Thoracic aorta (tissue), 2 donors: Measurements from ENCODE around the gene LRP5. TPM values are rescaled to one million over a fixed set of nuclear protein-coding genes. Genes with fewer than 3 reads are reported as not detected.

ENCODE experiments used
- ATAC-seq: fragments of 150-250 bp; one replicate; pipeline ENCODE4 v1.8.0; 2017; ENCODE audit warnings: low read depth; ENCODE audit not compliant: insufficient number of reproducible peaks, low FRiP score
- DNase-seq: peaks from one replicate; pipeline ENCODE4 v3.0.0-alpha.2; 2020; ENCODE audit warnings: low spot score
- H3K27ac ChIP-seq, 2 donors: fragments of 200-600 bp; sonication (generic); 1 replicate in 1 of 2; 2 replicates in 1 of 2; pipeline ENCODE4 v1.5.1; 2016; ENCODE audit warnings: mild to moderate bottlenecking in 2 of 2, moderate library complexity in 2 of 2
- H3K27me3 ChIP-seq: fragments of 200-600 bp; sonication (generic); replicated peaks from 2 replicates; pipeline ENCODE4 v1.6.0; 2016; ENCODE audit warnings: mild to moderate bottlenecking; ENCODE audit not compliant: insufficient read depth
- H3K36me3 ChIP-seq: fragments of 200-600 bp; sonication (generic); one replicate; pipeline ENCODE4 v1.5.1; 2016
- H3K4me1 ChIP-seq, 2 donors: fragments of 200-600 bp; sonication (generic); 1 replicate in 1 of 2; 2 replicates in 1 of 2; pipeline versions ENCODE4 v1.5.1 to v1.6.0; 2016; ENCODE audit warnings: low read depth in 2 of 2, mild to moderate bottlenecking in 1 of 2; ENCODE audit not compliant: control insufficient read depth in 1 of 2
- H3K4me3 ChIP-seq: fragments of 200-600 bp; sonication (generic); 2 replicates; pipeline ENCODE4 v1.5.1; 2016; ENCODE audit warnings: mild to moderate bottlenecking
- H3K9me3 ChIP-seq: fragments of 200-600 bp; sonication (generic); 2 replicates; pipeline ENCODE4 v1.5.1; 2016
- total RNA-seq, 2 donors: library from RNA; depleted of rRNA; stranded (reverse); fragments of >200 nt; gene quantifications; one replicate each; pipeline versions ENCODE4 v1.1.0 to v1.2.3, GENCODE V29; 2016
- TF ChIP-seq, protein P1 (sequence below): fragments of 200-600 bp; sonication (generic); IDR thresholded peaks from one replicate; pipeline ENCODE4 v1.5.1; 2019; ENCODE audit warnings: antibody characterized with exemption

Gene LRP5
- total RNA-seq, 2 donors from 2014 or later = 67.2 to 99.1 TPM

GRCh38 chr11:68403424-68403823, 91.0 kb downstream of the LRP5 start:
- no peak overlapping the region for H3K27ac ChIP-seq

GRCh38 chr11:68403831-68404230, 91.4 kb downstream of the LRP5 start:
- Histone ChIP-seq H3K4me1 (peaks cover 11 to 13% of the 10 kb centered on the region in 2 donors), H3K4me3 (no peak overlapping the region), H3K27me3 (no peaks in the 10 kb centered on the region), H3K27ac (no peak overlapping the region), H3K36me3 (peaks cover 37% of the 10 kb centered on the region), H3K9me3 (no peaks in the 10 kb centered on the region)
- no peak for DNase-seq
- TF ChIP-seq, protein P1, sequence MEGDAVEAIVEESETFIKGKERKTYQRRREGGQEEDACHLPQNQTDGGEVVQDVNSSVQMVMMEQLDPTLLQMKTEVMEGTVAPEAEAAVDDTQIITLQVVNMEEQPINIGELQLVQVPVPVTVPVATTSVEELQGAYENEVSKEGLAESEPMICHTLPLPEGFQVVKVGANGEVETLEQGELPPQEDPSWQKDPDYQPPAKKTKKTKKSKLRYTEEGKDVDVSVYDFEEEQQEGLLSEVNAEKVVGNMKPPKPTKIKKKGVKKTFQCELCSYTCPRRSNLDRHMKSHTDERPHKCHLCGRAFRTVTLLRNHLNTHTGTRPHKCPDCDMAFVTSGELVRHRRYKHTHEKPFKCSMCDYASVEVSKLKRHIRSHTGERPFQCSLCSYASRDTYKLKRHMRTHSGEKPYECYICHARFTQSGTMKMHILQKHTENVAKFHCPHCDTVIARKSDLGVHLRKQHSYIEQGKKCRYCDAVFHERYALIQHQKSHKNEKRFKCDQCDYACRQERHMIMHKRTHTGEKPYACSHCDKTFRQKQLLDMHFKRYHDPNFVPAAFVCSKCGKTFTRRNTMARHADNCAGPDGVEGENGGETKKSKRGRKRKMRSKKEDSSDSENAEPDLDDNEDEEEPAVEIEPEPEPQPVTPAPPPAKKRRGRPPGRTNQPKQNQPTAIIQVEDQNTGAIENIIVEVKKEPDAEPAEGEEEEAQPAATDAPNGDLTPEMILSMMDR = no peak
- ATAC-seq = no peak

More at GRCh38 chr11:68403424-68403823, 91.0 kb downstream of the LRP5 start:
- Histone ChIP-seq H3K27me3 (no peaks in the 10 kb centered on the region), H3K9me3 (no peaks in the 10 kb centered on the region), H3K4me3 (no peak overlapping the region), H3K4me1 (peaks cover 15 to 17% of the 10 kb centered on the region in 2 donors), H3K36me3 (peaks cover 37% of the 10 kb centered on the region)
- DNase-seq (no peak), ATAC-seq (no peak)
- TF ChIP-seq, protein P1 = no peak

DNA sequence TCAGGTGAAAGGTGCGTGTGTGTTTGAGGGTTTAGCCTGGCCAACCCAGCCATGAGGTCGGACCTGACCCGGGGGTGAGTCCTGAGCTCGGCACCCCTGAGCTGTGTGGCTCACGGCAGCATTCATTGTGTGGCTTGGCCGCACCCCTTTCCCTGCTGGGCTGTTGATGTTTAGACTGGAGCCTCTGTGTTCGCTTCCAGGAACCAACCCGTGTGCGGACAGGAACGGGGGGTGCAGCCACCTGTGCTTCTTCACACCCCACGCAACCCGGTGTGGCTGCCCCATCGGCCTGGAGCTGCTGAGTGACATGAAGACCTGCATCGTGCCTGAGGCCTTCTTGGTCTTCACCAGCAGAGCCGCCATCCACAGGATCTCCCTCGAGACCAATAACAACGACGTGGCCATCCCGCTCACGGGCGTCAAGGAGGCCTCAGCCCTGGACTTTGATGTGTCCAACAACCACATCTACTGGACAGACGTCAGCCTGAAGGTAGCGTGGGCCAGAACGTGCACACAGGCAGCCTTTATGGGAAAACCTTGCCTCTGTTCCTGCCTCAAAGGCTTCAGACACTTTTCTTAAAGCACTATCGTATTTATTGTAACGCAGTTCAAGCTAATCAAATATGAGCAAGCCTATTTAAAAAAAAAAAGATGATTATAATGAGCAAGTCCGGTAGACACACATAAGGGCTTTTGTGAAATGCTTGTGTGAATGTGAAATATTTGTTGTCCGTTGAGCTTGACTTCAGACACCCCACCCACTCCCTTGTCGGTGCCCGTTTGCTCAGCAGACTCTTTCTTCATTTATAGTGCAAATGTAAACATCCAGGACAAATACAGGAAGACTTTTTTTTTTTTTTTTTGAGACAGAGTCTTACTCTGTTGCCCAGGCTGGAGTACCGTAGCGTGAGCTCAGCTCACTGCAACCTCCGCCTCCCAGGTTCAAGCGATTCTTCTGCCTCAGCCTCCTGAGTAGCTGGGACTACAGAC, 94.2 kb downstream of the LRP5 start:
- H3K36me3 ChIP-seq = peaks cover 55% of the 10 kb centered on the region
- ATAC-seq (no peak), DNase-seq (no peak)
- no peaks in the 10 kb centered on the region for H3K27me3 ChIP-seq
- H3K4me1 ChIP-seq = no peaks in the 10 kb centered on the region
- H3K9me3 ChIP-seq = no peaks in the 10 kb centered on the region
- no peak overlapping the region for H3K4me3 ChIP-seq
- no peak overlapping the region for H3K27ac ChIP-seq
- TF ChIP-seq, protein P1 = no peak

GRCh38 chr11:68408512-68408911, 96.1 kb downstream of the LRP5 start:
- TF ChIP-seq, protein P1 = no peak
- H3K4me3 ChIP-seq = no peak overlapping the region
- DNase-seq = no peak
- H3K27me3 ChIP-seq = no peaks in the 10 kb centered on the region
- peaks cover 60% of the 10 kb centered on the region for H3K36me3 ChIP-seq
- H3K27ac ChIP-seq = no peak overlapping the region
- H3K4me1 ChIP-seq = no peaks in the 10 kb centered on the region
- no peaks in the 10 kb centered on the region for H3K9me3 ChIP-seq
- no peak for ATAC-seq

DNA sequence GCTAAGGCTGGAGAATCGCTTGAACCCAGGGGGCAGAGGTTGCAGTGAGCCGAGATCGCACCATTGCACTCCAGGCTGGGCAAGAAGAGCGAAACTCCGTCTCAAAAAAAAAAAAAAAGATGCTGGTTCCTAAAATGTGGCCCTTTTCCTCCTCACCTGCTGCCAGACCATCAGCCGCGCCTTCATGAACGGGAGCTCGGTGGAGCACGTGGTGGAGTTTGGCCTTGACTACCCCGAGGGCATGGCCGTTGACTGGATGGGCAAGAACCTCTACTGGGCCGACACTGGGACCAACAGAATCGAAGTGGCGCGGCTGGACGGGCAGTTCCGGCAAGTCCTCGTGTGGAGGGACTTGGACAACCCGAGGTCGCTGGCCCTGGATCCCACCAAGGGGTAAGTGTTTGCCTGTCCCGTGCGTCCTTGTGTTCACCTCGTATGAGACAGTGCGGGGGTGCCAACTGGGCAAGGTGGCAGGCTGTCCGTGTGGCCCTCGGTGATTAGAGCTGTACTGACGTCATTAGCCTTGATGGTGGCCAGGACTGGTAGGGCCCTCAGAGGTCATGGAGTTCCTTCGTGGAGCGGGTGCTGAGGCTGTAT, 97.5 kb downstream of the LRP5 start:
- no peak for DNase-seq
- peaks cover 62% of the 10 kb centered on the region for H3K36me3 ChIP-seq
- ATAC-seq = no peak
- H3K27me3 ChIP-seq = no peaks in the 10 kb centered on the region
- H3K9me3 ChIP-seq = no peaks in the 10 kb centered on the region
- TF ChIP-seq, protein P1 = no peak
- H3K27ac ChIP-seq = no peak overlapping the region
- no peaks in the 10 kb centered on the region for H3K4me1 ChIP-seq
- no peak overlapping the region for H3K4me3 ChIP-seq
